Aorta (tissue), 5 donors: ENCODE results near the gene ICA1. TPM values are rescaled to one million over a fixed set of nuclear protein-coding genes. Genes with fewer than 3 reads are reported as not detected.

Source experiments
- ATAC-seq: fragments of 200-7000 bp; cut with Tn5 transposase; one replicate; pipeline ENCODE4 v1.9.1; 2022; ENCODE audit warnings: moderate library complexity; ENCODE audit not compliant: low FRiP score
- DNase-seq, 2 donors: peaks; one replicate each; pipeline ENCODE4 v3.0.0-alpha.2; 2020
- H3K27ac ChIP-seq, 2 donors: one replicate each; pipeline ENCODE4 v1.5.1; 2013; ENCODE audit warnings: low read length in 2 of 2, mild to moderate bottlenecking in 2 of 2, moderate library complexity in 2 of 2, control low read depth in 1 of 2, inconsistent platforms in 1 of 2, low read depth in 1 of 2
- H3K27me3 ChIP-seq, 2 donors: one replicate each; pipeline ENCODE4 v1.6.1; 2013; ENCODE audit warnings: control low read depth in 1 of 2, low read length in 1 of 2, mild to moderate bottlenecking in 1 of 2, moderate library complexity in 1 of 2; ENCODE audit not compliant: insufficient read depth in 2 of 2, control insufficient read depth in 1 of 2
- H3K36me3 ChIP-seq, 2 donors: one replicate each; pipeline ENCODE4 v1.6.1; 2013; ENCODE audit warnings: control low read depth in 1 of 2, low read length in 1 of 2, mild to moderate bottlenecking in 1 of 2; ENCODE audit not compliant: insufficient read depth in 2 of 2, control insufficient read depth in 1 of 2
- H3K4me1 ChIP-seq, 2 donors: one replicate each; pipeline ENCODE4 v1.6.1; 2013; ENCODE audit warnings: low read length in 2 of 2, control low read depth in 1 of 2, mild to moderate bottlenecking in 1 of 2, moderate library complexity in 1 of 2; ENCODE audit not compliant: insufficient read depth in 2 of 2, control insufficient read depth in 1 of 2
- H3K4me3 ChIP-seq, 2 donors: one replicate each; pipeline ENCODE4 v1.5.1; 2013; ENCODE audit warnings: low read length in 2 of 2, control low read depth in 1 of 2, mild to moderate bottlenecking in 1 of 2
- H3K9me3 ChIP-seq: one replicate; pipeline ENCODE4 v1.6.1; 2013; ENCODE audit warnings: mild to moderate bottlenecking, low read length; ENCODE audit not compliant: control insufficient read depth
- WGBS, 2 donors: extraction: QIAGEN DNeasy Blood & Tissue Kit; methylation state at CpG; one replicate each; pipeline ENCODE4 v1.1.7; 2013; 5-methylcytosine and 5-hydroxymethylcytosine counted together
- intact Hi-C, 2 donors: fragments of 100-400 bp; cut with DNase I; formaldehyde crosslinking; loops; one replicate each; pipeline versions ENCODE4 v1.14.2 to v1.15.0; 2022
- polyA plus RNA-seq, 2 donors: library from polyadenylated mRNA; stranded (reverse); fragments of 200-250 nt; gene quantifications; one replicate each; pipeline ENCODE4 v1.2.3, GENCODE V29; 2013
- total RNA-seq, 2 donors: library from RNA; stranded (reverse); fragmentation: NEBNext Ultra II Directional; extraction: Animal tissue kit (Norgen Biotek cat#: 25700); gene quantifications; one replicate each; pipeline ENCODE4 v1.2.1, GENCODE V29; 2021
- donor health status: healthy with polysubstance abuse.
- donor health status: Bipolar disorder and iron deficiency.
- donor health status: DM: no; HTN: no; CAD: no.
- donor health status: DM: no; HTN: no; CAD: no.
- donor health status: DM: yes; HTN: yes; CAD: no.

ICA1 gene
- total and polyA plus RNA-seq, 4 donors, result 1.5 to 31.1 (median 15.2) TPM

DNA sequence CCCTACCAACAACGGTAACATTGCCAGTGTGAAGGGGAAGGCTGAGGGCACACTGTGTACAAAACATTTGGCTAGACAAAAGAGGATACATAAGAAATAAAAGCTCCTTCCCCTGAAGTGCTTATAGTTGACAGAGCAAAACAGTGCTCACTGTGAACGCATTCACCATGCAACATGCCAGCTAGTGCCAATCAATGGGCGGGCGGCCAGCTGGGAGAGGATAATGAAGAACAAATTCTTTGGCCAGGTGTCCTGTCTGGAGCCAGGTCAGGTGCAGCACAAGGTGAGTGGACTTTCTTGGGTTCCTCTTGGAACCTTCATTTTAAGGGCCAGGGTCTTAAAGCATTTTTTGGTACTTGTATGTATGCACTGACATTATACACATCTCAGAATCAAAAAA is 106.1 kb downstream of the ICA1 start:
- no peak overlapping the region for H3K27ac ChIP-seq
- no peaks in the 10 kb centered on the region for H3K36me3 ChIP-seq
- ATAC-seq (no peak), DNase-seq (no peak)
- intact Hi-C loops, result no loop called here
- no peak overlapping the region for H3K4me3 ChIP-seq
- 91 to 93% methylated on average over 4 of the region's 4 CpGs for WGBS, 2 donors
- no peaks in the 10 kb centered on the region for H3K4me1 ChIP-seq
- no peaks in the 10 kb centered on the region for H3K9me3 ChIP-seq
- no peaks in the 10 kb centered on the region for H3K27me3 ChIP-seq

DNA sequence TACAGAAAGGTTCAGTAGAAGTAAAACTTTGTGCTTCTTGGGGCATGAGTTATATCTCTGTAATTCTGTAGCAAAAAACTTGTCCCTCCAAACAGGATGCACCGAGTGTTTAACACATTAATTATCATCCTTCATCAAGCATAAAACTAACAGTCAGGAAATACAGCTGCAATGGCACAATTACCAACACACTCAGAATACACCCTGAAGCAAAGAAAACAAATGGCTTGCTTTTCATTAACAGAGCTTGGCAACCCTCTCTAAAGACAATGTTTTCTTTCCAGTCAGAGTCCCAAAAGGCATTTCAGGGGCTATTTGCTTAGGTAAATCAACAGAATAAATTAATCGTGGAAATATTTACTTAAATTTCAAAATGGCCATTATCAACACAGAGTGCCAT is 107.7 kb downstream of the ICA1 start:
- ATAC-seq (no peak), DNase-seq (no peak)
- Histone ChIP-seq H3K4me3 (no peak overlapping the region), H3K27me3 (no peaks in the 10 kb centered on the region), H3K27ac (no peak overlapping the region), H3K9me3 (no peaks in the 10 kb centered on the region), H3K36me3 (no peaks in the 10 kb centered on the region), H3K4me1 (no peaks in the 10 kb centered on the region)
- WGBS, 2 donors, result 7 to 13% methylated on average over 2 of the region's 2 CpGs
- intact Hi-C loops, result no loop called here

GRCh38 chr7:8152489-8153192 is 109.3 kb downstream of the ICA1 start:
- 92 to 94% methylated on average over 4 of the region's 4 CpGs for WGBS, 2 donors
- intact Hi-C loops, result no loop called here
- ATAC-seq, result peak; percentile 76

DNA sequence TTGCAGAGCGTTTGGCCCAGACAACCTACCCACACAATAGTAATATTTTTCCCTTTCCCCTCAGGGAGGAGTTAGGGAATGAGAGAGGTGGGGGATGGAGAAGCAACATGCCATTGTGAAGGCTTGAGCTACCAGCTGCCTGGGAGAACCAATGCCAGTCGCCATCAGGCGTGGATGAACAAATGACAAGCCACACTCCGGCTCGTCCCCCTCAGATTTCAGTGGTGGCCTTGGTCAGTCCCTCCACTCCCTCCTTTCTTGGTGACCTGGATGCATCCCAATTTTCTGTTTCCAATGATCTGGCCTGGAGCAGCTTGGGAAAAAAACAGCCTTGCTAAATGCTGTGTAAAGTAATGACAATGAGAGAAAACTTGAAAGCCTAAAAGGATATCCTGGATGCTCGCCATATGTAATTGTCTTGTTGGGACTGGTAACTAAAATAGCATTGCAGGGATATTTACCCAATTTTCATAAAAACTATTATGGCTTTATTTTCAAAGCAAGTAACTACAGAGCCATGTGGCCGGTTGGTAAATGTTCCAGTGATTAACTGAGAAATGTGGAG is 110.7 kb downstream of the ICA1 start:
- ATAC-seq (no peak), DNase-seq (no peak)
- H3K9me3 ChIP-seq, result no peaks in the 10 kb centered on the region
- WGBS, 2 donors, result 74 to 77% methylated on average over 7 of the region's 7 CpGs
- H3K27me3 ChIP-seq, result no peaks in the 10 kb centered on the region
- no peaks in the 10 kb centered on the region for H3K4me1 ChIP-seq
- intact Hi-C loops, result no loop called here
- no peak overlapping the region for H3K4me3 ChIP-seq
- H3K36me3 ChIP-seq, result no peaks in the 10 kb centered on the region
- H3K27ac ChIP-seq, result no peak overlapping the region

More at GRCh38 chr7:8152489-8153192, 109.3 kb downstream of the ICA1 start:
- H3K27me3 ChIP-seq, result no peaks in the 10 kb centered on the region
- no peak overlapping the region for H3K27ac ChIP-seq
- no peak overlapping the region for H3K4me3 ChIP-seq
- H3K36me3 ChIP-seq, result no peaks in the 10 kb centered on the region
- H3K9me3 ChIP-seq, result no peaks in the 10 kb centered on the region
- no peak for DNase-seq
- no peaks in the 10 kb centered on the region for H3K4me1 ChIP-seq

GRCh38 chr7:8149222-8149621 is 112.7 kb downstream of the ICA1 start:
- WGBS, 2 donors, result 73 to 76% methylated on average over 4 of the region's 4 CpGs
- Histone ChIP-seq H3K27me3 (no peaks in the 10 kb centered on the region), H3K9me3 (peaks cover 2% of the 10 kb centered on the region), H3K36me3 (no peaks in the 10 kb centered on the region), H3K4me3 (no peak overlapping the region), H3K4me1 (no peaks in the 10 kb centered on the region), H3K27ac (no peak overlapping the region)
- DNase-seq (no peak), ATAC-seq (no peak)
- intact Hi-C loops, result no loop called here

- intact Hi-C loops, result no loop called here
- no peak for ATAC-seq
- H3K4me3 ChIP-seq, result no peak overlapping the region
- no peak overlapping the region for H3K27ac ChIP-seq
- no peaks in the 10 kb centered on the region for H3K4me1 ChIP-seq
- no peaks in the 10 kb centered on the region for H3K36me3 ChIP-seq
- H3K27me3 ChIP-seq, result no peaks in the 10 kb centered on the region
- H3K9me3 ChIP-seq, result peaks cover 2% of the 10 kb centered on the region
- DNase-seq, result no peak
- 88 to 90% methylated on average over 11 of the region's 11 CpGs for WGBS, 2 donors
Measured at GRCh38 chr7:8147760-8148463, 114.1 kb downstream of the ICA1 start.

DNA sequence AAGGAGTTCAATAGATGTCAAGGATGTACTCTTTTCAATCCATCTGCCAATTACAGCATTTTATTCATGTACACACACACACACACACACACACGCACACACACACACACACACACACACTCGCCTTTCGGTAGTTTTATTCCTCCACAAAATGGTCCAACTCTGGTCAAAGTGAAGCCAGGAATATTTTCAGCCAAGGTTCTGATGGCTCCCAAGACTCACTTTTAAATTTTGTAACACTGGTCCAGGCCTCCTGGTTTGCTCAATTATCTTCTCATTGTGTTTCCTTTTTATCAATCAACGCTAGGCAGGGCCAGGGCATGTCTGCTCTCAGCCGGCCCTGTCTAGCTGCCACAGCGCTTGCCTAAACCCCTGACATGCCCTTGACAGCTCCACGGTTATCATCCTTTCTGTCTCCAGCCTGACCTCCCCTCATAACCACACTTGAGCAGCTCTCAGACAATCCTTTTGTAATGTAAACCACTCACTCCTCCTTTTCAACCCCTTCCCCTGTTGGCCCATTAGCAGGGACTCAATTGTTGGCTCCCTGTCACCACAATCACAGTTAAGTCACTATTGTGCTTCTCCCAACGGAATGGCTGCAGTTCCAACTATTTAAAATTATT is 115.1 kb downstream of the ICA1 start:
- WGBS, 2 donors, result 66 to 69% methylated on average over 8 of the region's 8 CpGs
- intact Hi-C loops, result no loop called here
- H3K27me3 ChIP-seq, result no peaks in the 10 kb centered on the region
- DNase-seq, result no peak
- no peaks in the 10 kb centered on the region for H3K4me1 ChIP-seq
- H3K36me3 ChIP-seq, result no peaks in the 10 kb centered on the region
- ATAC-seq, result no peak
- peaks cover 2% of the 10 kb centered on the region for H3K9me3 ChIP-seq
- H3K4me3 ChIP-seq, result no peak overlapping the region
- no peak overlapping the region for H3K27ac ChIP-seq

DNA sequence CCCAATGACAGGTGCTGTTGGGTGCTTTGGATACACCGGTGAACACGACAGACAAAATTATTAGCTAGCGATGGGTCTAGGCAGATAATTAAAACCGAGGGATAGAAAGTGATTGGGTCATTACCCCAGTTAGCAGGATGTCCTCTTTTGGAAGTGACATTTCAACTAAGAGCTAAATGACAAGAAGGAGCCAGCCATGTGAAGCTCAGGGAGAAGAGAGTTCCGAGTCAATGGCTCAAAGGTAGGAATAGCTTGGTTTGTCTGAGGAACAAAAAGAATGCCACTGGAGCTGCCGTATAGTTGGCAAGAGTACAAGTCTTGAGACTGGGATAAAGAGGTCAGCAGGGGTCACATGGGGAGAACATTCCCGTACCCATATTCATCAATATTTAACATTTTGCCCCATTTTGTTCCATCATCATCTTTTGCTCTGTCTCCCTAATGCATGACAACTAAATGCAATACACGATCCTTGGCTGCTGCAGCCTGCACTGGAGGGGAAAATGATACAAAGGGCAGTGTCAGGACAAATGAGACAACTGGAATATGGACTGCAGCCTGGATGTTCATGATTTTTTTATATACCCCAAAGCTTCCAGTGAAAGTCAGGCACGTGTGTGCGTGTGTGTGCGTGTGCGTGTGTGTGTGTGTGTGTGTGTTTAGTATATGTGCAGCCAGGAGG is 115.7 kb downstream of the ICA1 start:
- no peak for DNase-seq
- ATAC-seq, result no peak
- intact Hi-C loops, result no loop called here
- H3K4me1 ChIP-seq, result no peaks in the 10 kb centered on the region
- peaks cover 2% of the 10 kb centered on the region for H3K9me3 ChIP-seq
- H3K4me3 ChIP-seq, result no peak overlapping the region
- 70 to 81% methylated on average over 12 of the region's 12 CpGs for WGBS, 2 donors
- no peaks in the 10 kb centered on the region for H3K36me3 ChIP-seq
- no peak overlapping the region for H3K27ac ChIP-seq
- H3K27me3 ChIP-seq, result no peaks in the 10 kb centered on the region
